IgD-negative memory B cell (primary cell): ENCODE data around the gene DLG2. TPM values are rescaled to one million over a fixed set of nuclear protein-coding genes. Genes with fewer than 3 reads are reported as not detected.

Experiments
- H3K27ac Mint-ChIP-seq, 3 donors: one replicate each; pipeline ENCODE4 v1.8.0; 2020 to 2022; ENCODE audit warnings: mild to moderate bottlenecking in 3 of 3, mixed read lengths in 3 of 3, moderate library complexity in 1 of 3
- H3K27me3 Mint-ChIP-seq: one replicate; pipeline ENCODE4 v1.8.0; 2021; ENCODE audit warnings: mixed read lengths
- H3K36me3 Mint-ChIP-seq: one replicate; pipeline ENCODE4 v1.8.0; 2020; ENCODE audit warnings: mild to moderate bottlenecking, mixed read lengths
- H3K4me1 Mint-ChIP-seq, 3 donors: one replicate each; pipeline ENCODE4 v1.8.0; 2020 to 2022; ENCODE audit warnings: mixed read lengths in 3 of 3, mild to moderate bottlenecking in 1 of 3
- H3K4me3 Mint-ChIP-seq, 4 donors: one replicate each; pipeline ENCODE4 v1.8.0; 2020 to 2022; ENCODE audit warnings: mild to moderate bottlenecking in 4 of 4, mixed read lengths in 4 of 4, moderate library complexity in 3 of 4
- H3K9me3 Mint-ChIP-seq, 3 donors: one replicate each; pipeline ENCODE4 v1.8.0; 2020 to 2021; ENCODE audit warnings: mixed read lengths in 3 of 3, mild to moderate bottlenecking in 1 of 3
- polyA plus RNA-seq: library from polyadenylated mRNA; unstranded; fragments of 300-500 nt; fragmentation: Illumina TruSeq; gene quantifications from one replicate; pipeline ENCODE4 v1.2.3, GENCODE V29; 2021

The DLG2 gene
- polyA plus RNA-seq, 1 donor from 2014 or later: 2.0 TPM

GRCh38 chr11:83826078-83826477, 1801.1 kb downstream of the DLG2 start:
- H3K4me3 Mint-ChIP-seq: no peak overlapping the region
- peaks cover 3% of the 10 kb centered on the region for H3K27me3 Mint-ChIP-seq

GRCh38 chr11:83823461-83824025, 1803.6 kb downstream of the DLG2 start:
- Mint-ChIP-seq H3K36me3 (no peaks in the 10 kb centered on the region), H3K4me1 (peaks cover 0 to 2% (median 0%) of the 10 kb centered on the region in 3 donors), H3K9me3 (no peaks in the 10 kb centered on the region), H3K4me3 (no peak overlapping the region), H3K27ac (no peak overlapping the region), H3K27me3 (peaks cover 3% of the 10 kb centered on the region)

More at GRCh38 chr11:83826078-83826477, 1801.1 kb downstream of the DLG2 start:
- peaks cover 0 to 2% (median 0%) of the 10 kb centered on the region in 3 donors for H3K4me1 Mint-ChIP-seq
- no peaks in the 10 kb centered on the region for H3K9me3 Mint-ChIP-seq
- no peaks in the 10 kb centered on the region for H3K36me3 Mint-ChIP-seq
- H3K27ac Mint-ChIP-seq: no peak overlapping the region

DNA sequence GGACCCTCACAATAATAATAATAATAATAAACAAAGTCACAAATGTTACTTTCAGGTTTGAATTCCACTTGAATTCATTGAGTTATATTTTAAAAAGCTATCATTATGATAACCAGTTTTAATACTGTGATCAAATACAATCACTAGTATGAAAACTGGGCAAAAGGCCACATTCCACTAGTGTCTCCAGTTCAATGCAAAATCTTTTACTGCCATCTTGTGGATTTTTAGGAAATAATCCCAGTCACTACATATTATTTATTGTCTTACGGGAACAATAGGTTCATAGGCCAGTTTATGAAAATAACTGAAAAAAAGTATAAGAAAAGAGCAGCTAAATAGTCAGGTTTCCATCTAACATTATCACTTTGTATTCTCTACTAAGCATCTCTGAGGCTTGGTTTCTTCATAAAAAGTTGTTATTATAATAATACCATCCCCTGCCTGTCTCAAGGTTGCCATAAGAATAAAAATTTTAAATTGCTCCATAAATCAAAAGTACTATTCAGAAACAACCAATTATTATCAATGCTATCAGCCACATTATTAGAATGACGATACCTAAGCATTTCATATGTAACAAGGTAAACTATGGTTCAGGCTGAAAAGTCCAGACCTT, 1807.1 kb downstream of the DLG2 start:
- Mint-ChIP-seq H3K36me3 (no peaks in the 10 kb centered on the region), H3K4me1 (no peaks in the 10 kb centered on the region), H3K9me3 (no peaks in the 10 kb centered on the region), H3K4me3 (no peak overlapping the region), H3K27me3 (no peaks in the 10 kb centered on the region), H3K27ac (no peak overlapping the region)

- H3K4me3 Mint-ChIP-seq: no peak overlapping the region
- no peaks in the 10 kb centered on the region for H3K4me1 Mint-ChIP-seq
- H3K9me3 Mint-ChIP-seq: no peaks in the 10 kb centered on the region
- H3K27me3 Mint-ChIP-seq: no peaks in the 10 kb centered on the region
- H3K27ac Mint-ChIP-seq: no peak overlapping the region
- H3K36me3 Mint-ChIP-seq: no peaks in the 10 kb centered on the region
Measured at GRCh38 chr11:83818349-83818748, 1808.8 kb downstream of the DLG2 start.

- no peaks in the 10 kb centered on the region for H3K4me1 Mint-ChIP-seq
- H3K27me3 Mint-ChIP-seq: peaks cover 3% of the 10 kb centered on the region
- no peaks in the 10 kb centered on the region for H3K36me3 Mint-ChIP-seq
- H3K4me3 Mint-ChIP-seq: no peak overlapping the region
- no peaks in the 10 kb centered on the region for H3K9me3 Mint-ChIP-seq
- no peak overlapping the region for H3K27ac Mint-ChIP-seq
Measured at GRCh38 chr11:83816572-83817187, 1810.5 kb downstream of the DLG2 start.

DNA sequence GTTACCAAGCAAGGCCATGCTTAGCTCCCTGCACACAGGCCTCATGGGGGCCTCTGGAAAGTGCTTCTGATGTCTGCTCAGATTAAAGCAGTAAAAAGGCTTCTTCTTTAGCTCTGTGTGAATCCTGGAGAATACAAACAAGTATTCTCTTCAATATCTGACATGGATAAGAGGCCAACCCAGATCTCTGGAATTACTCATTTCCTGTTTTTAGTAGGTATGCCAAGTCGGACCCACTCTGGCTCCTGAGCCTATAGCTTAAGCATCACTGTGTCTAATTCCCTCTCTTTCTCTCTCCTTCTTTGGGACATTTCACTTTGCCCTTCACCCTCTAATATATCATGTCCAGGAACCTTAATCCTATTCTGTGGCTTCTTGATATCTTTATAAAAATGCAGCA, 1811.4 kb downstream of the DLG2 start:
- Mint-ChIP-seq H3K36me3 (no peaks in the 10 kb centered on the region), H3K4me1 (no peaks in the 10 kb centered on the region), H3K27ac (no peak overlapping the region), H3K9me3 (no peaks in the 10 kb centered on the region), H3K27me3 (peaks cover 3% of the 10 kb centered on the region), H3K4me3 (no peak overlapping the region)

DNA sequence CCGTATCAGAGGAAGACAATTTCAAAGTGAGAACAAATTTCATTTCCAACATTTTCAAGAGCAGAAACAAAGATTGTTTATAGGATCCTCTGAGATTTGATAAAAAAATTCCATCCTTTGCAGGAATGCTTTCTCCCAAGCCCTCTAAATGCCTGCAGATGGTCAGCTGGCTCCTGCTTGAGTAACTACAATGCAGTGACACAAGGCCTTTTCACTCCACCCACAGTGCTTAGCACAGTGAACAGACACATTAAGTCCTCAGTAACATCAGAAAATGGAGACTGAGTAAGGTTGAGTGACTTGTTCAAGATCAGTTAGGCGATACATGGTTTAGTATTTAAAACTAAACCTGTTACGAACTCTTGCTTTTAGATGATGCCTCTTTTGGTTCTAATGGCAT, 1813.8 kb downstream of the DLG2 start:
- Mint-ChIP-seq H3K36me3 (no peaks in the 10 kb centered on the region), H3K4me3 (no peak overlapping the region), H3K27ac (no peak overlapping the region), H3K27me3 (peaks cover 3% of the 10 kb centered on the region), H3K4me1 (no peaks in the 10 kb centered on the region), H3K9me3 (no peaks in the 10 kb centered on the region)

- Mint-ChIP-seq H3K4me3 (no peak overlapping the region), H3K27me3 (peaks cover 9% of the 10 kb centered on the region), H3K36me3 (no peaks in the 10 kb centered on the region), H3K4me1 (no peaks in the 10 kb centered on the region), H3K27ac (no peak overlapping the region), H3K9me3 (no peaks in the 10 kb centered on the region)
Measured at GRCh38 chr11:83809274-83809673, 1817.9 kb downstream of the DLG2 start.

GRCh38 chr11:83801799-83802198, 1825.3 kb downstream of the DLG2 start:
- Mint-ChIP-seq H3K27me3 (peaks cover 4% of the 10 kb centered on the region), H3K27ac (no peak overlapping the region), H3K9me3 (peaks cover 0 to 4% (median 0%) of the 10 kb centered on the region in 3 donors), H3K36me3 (no peaks in the 10 kb centered on the region), H3K4me1 (no peaks in the 10 kb centered on the region), H3K4me3 (no peak overlapping the region)

- Mint-ChIP-seq H3K4me1 (no peaks in the 10 kb centered on the region), H3K36me3 (no peaks in the 10 kb centered on the region), H3K4me3 (no peak overlapping the region), H3K27ac (no peak overlapping the region), H3K27me3 (peaks cover 2% of the 10 kb centered on the region), H3K9me3 (peaks cover 0 to 2% (median 0%) of the 10 kb centered on the region in 3 donors)
Measured at GRCh38 chr11:83793310-83793709, 1833.8 kb downstream of the DLG2 start.

DNA sequence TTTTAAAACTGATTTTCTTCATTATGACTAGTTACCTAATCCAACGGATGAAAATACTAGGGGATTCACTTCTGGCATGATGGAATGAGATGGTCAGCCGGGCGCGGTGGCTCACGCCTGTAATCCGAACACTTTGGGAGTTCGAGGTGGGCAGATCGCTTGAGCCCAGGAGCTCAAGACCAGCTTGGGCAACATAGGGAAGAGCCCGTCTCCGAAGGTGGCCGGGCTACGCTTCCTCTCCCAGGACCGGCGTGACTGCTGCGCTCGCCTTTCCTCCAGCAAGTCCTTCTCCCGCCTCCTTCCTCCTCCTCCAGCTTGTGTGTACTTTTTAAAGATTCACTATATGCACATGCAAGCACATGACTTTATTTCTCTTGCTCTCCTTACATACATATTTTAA, 1835.6 kb downstream of the DLG2 start:
- Mint-ChIP-seq H3K27me3 (peaks cover 2% of the 10 kb centered on the region), H3K27ac (no peak overlapping the region), H3K36me3 (no peaks in the 10 kb centered on the region), H3K4me3 (no peak overlapping the region), H3K4me1 (no peaks in the 10 kb centered on the region), H3K9me3 (no peaks in the 10 kb centered on the region)

DNA sequence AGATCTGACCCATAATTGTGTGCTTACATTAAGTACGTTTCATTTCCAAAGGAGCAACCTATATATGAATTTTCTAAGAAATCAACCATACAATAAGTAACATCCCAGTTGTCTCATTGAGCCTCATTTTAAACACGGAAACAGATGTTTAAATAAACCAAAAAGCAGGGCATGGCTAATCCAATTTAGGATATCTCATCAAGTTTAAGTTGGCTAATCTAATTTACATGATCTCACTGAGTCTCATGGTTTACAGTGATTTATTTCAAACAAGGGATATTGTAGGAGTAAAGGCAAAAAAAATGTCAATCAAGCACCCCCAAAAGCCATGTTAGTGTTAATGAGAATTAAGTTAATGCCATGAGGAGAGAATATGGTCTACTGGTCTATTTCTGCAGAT, 1841.2 kb downstream of the DLG2 start:
- Mint-ChIP-seq H3K4me3 (no peak overlapping the region), H3K27ac (no peak overlapping the region), H3K4me1 (peaks cover 0 to 1% (median 0%) of the 10 kb centered on the region in 3 donors), H3K36me3 (no peaks in the 10 kb centered on the region), H3K9me3 (no peaks in the 10 kb centered on the region), H3K27me3 (no peaks in the 10 kb centered on the region)

DNA sequence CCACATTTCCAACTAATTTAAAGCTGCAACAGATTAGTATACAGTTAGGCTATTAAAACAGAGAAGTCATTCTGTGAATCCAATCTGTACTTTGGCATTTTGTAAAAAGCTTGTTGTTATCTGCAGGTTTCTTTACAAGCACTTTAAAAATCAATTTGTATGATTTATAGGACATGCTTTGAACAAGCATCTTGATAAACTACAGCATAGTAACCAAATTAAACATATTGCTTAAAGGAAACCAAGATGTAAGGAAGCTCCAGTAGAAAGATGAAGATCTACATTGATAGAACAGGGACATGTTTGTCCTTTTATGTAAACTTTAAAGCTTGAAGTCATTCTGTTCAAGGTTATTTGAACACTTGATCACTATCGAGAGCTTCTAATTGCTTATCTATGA, 1842.7 kb downstream of the DLG2 start:
- Mint-ChIP-seq H3K4me1 (peaks cover 0 to 1% (median 0%) of the 10 kb centered on the region in 3 donors), H3K27ac (no peak overlapping the region), H3K9me3 (peaks cover 0 to 4% (median 0%) of the 10 kb centered on the region in 3 donors), H3K4me3 (no peak overlapping the region), H3K36me3 (no peaks in the 10 kb centered on the region), H3K27me3 (no peaks in the 10 kb centered on the region)

GRCh38 chr11:83782329-83782728, 1844.8 kb downstream of the DLG2 start:
- H3K4me1 Mint-ChIP-seq: peaks cover 0 to 1% (median 0%) of the 10 kb centered on the region in 3 donors
- H3K27me3 Mint-ChIP-seq: no peaks in the 10 kb centered on the region
- H3K4me3 Mint-ChIP-seq: no peak overlapping the region
- no peak overlapping the region for H3K27ac Mint-ChIP-seq
- no peaks in the 10 kb centered on the region for H3K36me3 Mint-ChIP-seq
- H3K9me3 Mint-ChIP-seq: peaks cover 0 to 4% (median 0%) of the 10 kb centered on the region in 3 donors

- peaks cover 0 to 1% (median 0%) of the 10 kb centered on the region in 3 donors for H3K4me1 Mint-ChIP-seq
- peaks cover 0 to 6% (median 0%) of the 10 kb centered on the region in 3 donors for H3K9me3 Mint-ChIP-seq
- peaks cover 3% of the 10 kb centered on the region for H3K27me3 Mint-ChIP-seq
- no peaks in the 10 kb centered on the region for H3K36me3 Mint-ChIP-seq
- H3K4me3 Mint-ChIP-seq: no peak overlapping the region
- no peak overlapping the region for H3K27ac Mint-ChIP-seq
Measured at GRCh38 chr11:83779876-83780275, 1847.3 kb downstream of the DLG2 start.

- H3K36me3 Mint-ChIP-seq: no peaks in the 10 kb centered on the region
- H3K27ac Mint-ChIP-seq: no peak overlapping the region
- peaks cover 0 to 6% (median 0%) of the 10 kb centered on the region in 3 donors for H3K9me3 Mint-ChIP-seq
- peaks cover 3% of the 10 kb centered on the region for H3K27me3 Mint-ChIP-seq
- H3K4me3 Mint-ChIP-seq: no peak overlapping the region
- peaks cover 0 to 1% (median 0%) of the 10 kb centered on the region in 3 donors for H3K4me1 Mint-ChIP-seq
Measured at GRCh38 chr11:83778596-83778995, 1848.5 kb downstream of the DLG2 start.
